KMS-11 (cell line): ENCODE measurements around the gene FXYD7.

ENCODE experiments used
- H2AFZ ChIP-seq: fragments of 200-600 bp; sonication (generic); 2 replicates; pipeline ENCODE4 v1.6.1; 2016; ENCODE audit warnings: antibody characterized with exemption, mixed run types, low read depth
- H3K27ac ChIP-seq: fragments of 200-600 bp; sonication (generic); 2 replicates; pipeline ENCODE4 v1.6.1; 2016; ENCODE audit warnings: mild to moderate bottlenecking, mixed run types
- H3K27me3 ChIP-seq: fragments of 200-600 bp; sonication (generic); 2 replicates; pipeline ENCODE4 v1.6.1; 2017; ENCODE audit warnings: mild to moderate bottlenecking, low read depth, mixed run types, moderate library complexity; ENCODE audit not compliant: insufficient read depth
- H3K36me3 ChIP-seq: fragments of 200-600 bp; sonication (generic); 2 replicates; pipeline ENCODE4 v1.6.1; 2017; ENCODE audit warnings: mild to moderate bottlenecking, mixed run types; ENCODE audit not compliant: insufficient read depth
- H3K4me1 ChIP-seq: fragments of 200-600 bp; sonication (generic); 2 replicates; pipeline ENCODE4 v1.6.1; 2016; ENCODE audit warnings: mild to moderate bottlenecking, low read depth, mixed run types; ENCODE audit not compliant: poor library complexity, severe bottlenecking
- H3K4me2 ChIP-seq: fragments of 200-600 bp; sonication (generic); 2 replicates; pipeline ENCODE4 v1.7.0; 2016; ENCODE audit warnings: mild to moderate bottlenecking, mixed run types
- H3K4me3 ChIP-seq: fragments of 200-600 bp; sonication (generic); IDR thresholded peaks from 2 replicates; pipeline ENCODE4 v1.6.1; 2017; ENCODE audit warnings: low read depth, low read length, mixed read lengths; ENCODE audit not compliant: insufficient read depth
- H3K79me2 ChIP-seq: fragments of 200-600 bp; sonication (generic); 2 replicates; pipeline ENCODE4 v1.6.1; 2016; ENCODE audit warnings: low read depth, mixed run types; ENCODE audit not compliant: insufficient read depth
- H3K9ac ChIP-seq: fragments of 200-600 bp; sonication (generic); 2 replicates; pipeline ENCODE4 v1.6.1; 2016; ENCODE audit warnings: mild to moderate bottlenecking, mixed run types
- H4K20me1 ChIP-seq: fragments of 200-600 bp; sonication (generic); 2 replicates; pipeline ENCODE4 v1.6.1; 2016; ENCODE audit warnings: mild to moderate bottlenecking, mixed run types; ENCODE audit not compliant: insufficient read depth
- TF ChIP-seq, protein P1 (sequence below): fragments of 200-600 bp; sonication (generic); conservative IDR thresholded peaks from 2 replicates; pipeline ENCODE4 v1.6.1; 2017; ENCODE audit warnings: low read depth, mild to moderate bottlenecking, antibody characterized with exemption, low read length, moderate library complexity, mixed read lengths

The FXYD7 gene

DNA sequence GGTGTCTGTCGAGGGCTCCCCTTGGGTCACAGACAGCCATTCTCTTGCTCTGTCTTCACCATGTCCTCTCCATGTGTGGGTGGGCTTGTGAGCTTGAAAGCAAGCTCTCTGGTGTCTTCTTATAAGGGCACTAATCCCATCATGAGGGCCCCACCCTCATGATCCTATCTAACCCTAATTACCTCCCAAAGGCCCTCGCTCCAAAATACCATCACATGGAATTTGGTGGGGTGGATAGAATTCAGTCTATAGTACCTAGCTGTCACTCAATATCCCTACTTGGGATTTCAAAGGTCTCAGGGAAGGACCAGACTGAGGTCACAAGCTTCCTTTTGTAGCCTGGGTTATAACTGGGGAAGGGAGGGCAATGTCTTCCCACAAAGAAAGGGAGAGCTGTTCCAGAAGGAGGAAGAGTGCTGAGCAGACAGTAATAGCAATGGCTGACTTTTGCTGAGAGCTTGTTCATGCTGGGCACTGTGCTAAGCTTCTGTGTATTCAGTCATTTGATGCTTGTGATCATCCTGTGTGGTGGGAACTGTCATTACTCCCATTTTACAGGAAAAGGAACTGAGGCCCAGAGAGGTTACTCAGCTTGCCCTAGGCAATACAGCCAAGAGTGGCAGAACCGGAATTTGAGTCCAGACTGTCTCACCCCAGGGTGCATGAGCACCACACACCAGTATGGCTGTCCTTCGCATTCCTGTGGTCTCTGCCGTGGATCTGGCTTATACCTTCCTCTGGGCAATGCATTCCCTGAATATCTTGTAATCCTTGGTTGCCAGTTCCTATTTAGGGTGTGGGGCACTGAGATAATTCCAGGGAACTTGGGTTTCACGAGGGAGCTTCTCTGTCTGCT lies 19.6 kb downstream of the FXYD7 start:
- peaks cover 4% of the 10 kb centered on the region; the same call in 1 of the 2 replicates for H3K36me3 ChIP-seq
- no peak overlapping the region for H3K4me2 ChIP-seq
- H3K79me2 ChIP-seq, result no peaks in the 10 kb centered on the region
- no peaks in the 10 kb centered on the region for H3K27me3 ChIP-seq
- no peaks in the 10 kb centered on the region for H3K4me1 ChIP-seq
- TF ChIP-seq, protein P1, sequence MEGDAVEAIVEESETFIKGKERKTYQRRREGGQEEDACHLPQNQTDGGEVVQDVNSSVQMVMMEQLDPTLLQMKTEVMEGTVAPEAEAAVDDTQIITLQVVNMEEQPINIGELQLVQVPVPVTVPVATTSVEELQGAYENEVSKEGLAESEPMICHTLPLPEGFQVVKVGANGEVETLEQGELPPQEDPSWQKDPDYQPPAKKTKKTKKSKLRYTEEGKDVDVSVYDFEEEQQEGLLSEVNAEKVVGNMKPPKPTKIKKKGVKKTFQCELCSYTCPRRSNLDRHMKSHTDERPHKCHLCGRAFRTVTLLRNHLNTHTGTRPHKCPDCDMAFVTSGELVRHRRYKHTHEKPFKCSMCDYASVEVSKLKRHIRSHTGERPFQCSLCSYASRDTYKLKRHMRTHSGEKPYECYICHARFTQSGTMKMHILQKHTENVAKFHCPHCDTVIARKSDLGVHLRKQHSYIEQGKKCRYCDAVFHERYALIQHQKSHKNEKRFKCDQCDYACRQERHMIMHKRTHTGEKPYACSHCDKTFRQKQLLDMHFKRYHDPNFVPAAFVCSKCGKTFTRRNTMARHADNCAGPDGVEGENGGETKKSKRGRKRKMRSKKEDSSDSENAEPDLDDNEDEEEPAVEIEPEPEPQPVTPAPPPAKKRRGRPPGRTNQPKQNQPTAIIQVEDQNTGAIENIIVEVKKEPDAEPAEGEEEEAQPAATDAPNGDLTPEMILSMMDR, result no peak
- no peak overlapping the region for H2AFZ ChIP-seq
- H3K9ac ChIP-seq, result no peak overlapping the region
- H3K27ac ChIP-seq, result no peak overlapping the region
- no peak overlapping the region for H3K4me3 ChIP-seq
- H4K20me1 ChIP-seq, result no peaks in the 10 kb centered on the region

- Histone ChIP-seq H3K79me2 (no peaks in the 10 kb centered on the region), H3K9ac (no peak overlapping the region), H2AFZ (no peak overlapping the region), H3K4me3 (no peak overlapping the region), H3K4me2 (no peak overlapping the region), H3K27ac (no peak overlapping the region), H4K20me1 (no peaks in the 10 kb centered on the region), H3K27me3 (no peaks in the 10 kb centered on the region), H3K36me3 (peaks cover 3% of the 10 kb centered on the region; the same call in 1 of the 2 replicates), H3K4me1 (no peaks in the 10 kb centered on the region)
- TF ChIP-seq, protein P1, result no peak
Observed at GRCh38 chr19:35164418-35164817, 21.4 kb downstream of the FXYD7 start.

DNA sequence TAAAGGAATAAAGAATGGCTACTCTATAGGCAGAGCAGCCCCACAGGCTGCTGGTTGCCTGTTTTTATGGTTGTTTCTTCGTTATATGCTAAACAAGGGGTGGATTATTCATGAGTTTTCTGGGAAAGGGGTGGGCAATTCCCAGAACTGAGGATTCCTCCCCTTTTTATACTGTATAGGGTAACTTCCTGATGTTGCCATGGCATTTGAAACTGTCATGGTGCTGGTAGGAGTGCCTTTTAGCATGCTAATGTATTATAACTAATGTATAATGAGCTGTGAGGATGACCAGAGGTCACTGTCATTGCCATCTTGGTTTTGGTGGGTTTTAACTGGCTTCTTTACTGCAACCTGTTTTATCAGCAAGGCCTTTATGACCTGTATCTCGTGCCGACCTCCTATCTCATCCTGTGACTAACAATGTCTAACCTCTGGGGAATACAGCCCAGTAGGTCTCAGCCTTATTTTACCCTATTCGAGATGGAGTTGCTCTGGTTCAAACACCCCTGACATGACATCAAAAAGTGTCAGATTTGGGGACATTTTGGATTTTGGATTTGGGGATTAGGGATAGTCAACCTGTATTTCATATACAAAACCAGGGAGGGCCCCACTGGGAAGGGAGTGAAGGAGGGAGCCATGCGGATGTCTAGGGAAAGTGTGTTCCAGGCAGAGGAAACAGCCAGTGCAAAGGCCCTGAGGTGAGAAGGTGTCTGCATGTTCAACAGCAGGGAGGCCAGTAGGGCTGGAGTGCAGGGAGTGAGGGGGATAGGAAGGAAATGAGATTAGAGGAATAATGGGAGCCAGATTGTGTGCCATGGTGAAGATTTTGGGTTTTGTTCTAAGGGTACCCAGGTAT lies 22.4 kb downstream of the FXYD7 start:
- H3K4me3 ChIP-seq, result no peak overlapping the region
- H3K27ac ChIP-seq, result no peak overlapping the region
- H3K27me3 ChIP-seq, result no peaks in the 10 kb centered on the region
- no peak overlapping the region for H3K9ac ChIP-seq
- H2AFZ ChIP-seq, result no peak overlapping the region
- TF ChIP-seq, protein P1, result no peak
- no peaks in the 10 kb centered on the region for H4K20me1 ChIP-seq
- H3K79me2 ChIP-seq, result no peaks in the 10 kb centered on the region
- H3K4me2 ChIP-seq, result no peak overlapping the region
- H3K36me3 ChIP-seq, result no peaks in the 10 kb centered on the region; the same call in 1 of the 2 replicates
- no peaks in the 10 kb centered on the region for H3K4me1 ChIP-seq

DNA sequence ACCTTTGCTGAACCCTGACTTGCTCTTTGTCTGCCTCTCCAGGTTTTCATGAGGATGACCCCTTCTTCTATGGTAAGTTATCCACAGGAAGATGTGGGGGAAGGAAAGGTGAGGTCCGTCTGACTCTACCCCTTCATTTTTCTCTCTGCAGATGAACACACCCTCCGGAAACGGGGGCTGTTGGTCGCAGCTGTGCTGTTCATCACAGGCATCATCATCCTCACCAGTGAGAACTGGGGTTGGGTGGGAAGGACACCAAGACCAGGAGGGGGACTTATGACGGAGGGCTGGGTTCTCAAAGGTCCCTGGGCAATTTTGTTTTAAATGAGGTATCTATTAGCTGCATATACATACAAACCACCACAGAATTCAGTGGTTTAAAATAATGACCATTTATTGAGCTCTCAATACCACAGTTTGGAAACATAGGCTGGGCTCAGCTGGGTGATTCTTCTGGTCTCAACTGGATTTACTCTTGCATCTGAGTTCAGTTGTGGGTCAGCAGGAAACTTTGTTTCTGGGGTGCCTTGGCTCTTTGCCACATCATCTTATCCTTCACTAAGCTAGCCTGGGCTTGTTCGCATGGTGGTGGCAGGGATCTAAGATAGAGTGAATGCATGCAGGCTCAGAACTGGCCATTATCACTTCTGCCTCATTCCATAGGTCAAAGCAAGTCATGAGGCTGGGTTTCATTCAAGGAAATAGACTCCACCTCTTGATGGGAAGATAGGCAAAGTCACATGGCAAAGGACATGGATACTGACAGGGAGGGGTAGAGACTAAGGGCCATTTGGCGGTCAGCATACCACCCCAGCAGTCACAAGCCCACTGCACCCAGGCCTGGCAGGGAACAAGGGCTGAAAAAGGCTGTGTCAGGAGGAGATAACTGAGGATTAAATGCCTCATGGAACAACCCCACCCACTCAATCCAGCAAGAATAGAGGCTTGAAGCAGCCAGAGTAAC lies 23.3 kb downstream of the FXYD7 start:
- no peaks in the 10 kb centered on the region for H3K27me3 ChIP-seq
- no peaks in the 10 kb centered on the region for H3K4me1 ChIP-seq
- H2AFZ ChIP-seq, result no peak overlapping the region
- no peaks in the 10 kb centered on the region for H4K20me1 ChIP-seq
- H3K4me2 ChIP-seq, result no peak overlapping the region
- H3K79me2 ChIP-seq, result no peaks in the 10 kb centered on the region
- H3K9ac ChIP-seq, result no peak overlapping the region
- H3K4me3 ChIP-seq, result no peak overlapping the region
- TF ChIP-seq, protein P1, result no peak
- no peak overlapping the region for H3K27ac ChIP-seq
- H3K36me3 ChIP-seq, result no peaks in the 10 kb centered on the region; the same call in 1 of the 2 replicates
